ENCODE measurements around the gene SLC36A1.

GRCh38 chr5:151492729-151493128 lies 45.3 kb downstream of the SLC36A1 start:
- TF ChIP-seq POLR2A (IDR thresholded peaks at IDR 0.05) (no peak), POLR2AphosphoS5 (IDR thresholded peaks at IDR 0.05) (no peak), EP300 (IDR thresholded peaks at IDR 0.05; ENCODE audit: low read depth) (no peak)
